Measurements from ENCODE around the gene CSNK1A1L.

GRCh38 chr13:37091835-37092234 is 13.6 kb downstream of the CSNK1A1L start:
- no peak for TF ChIP-seq ZNF567 (CRISPR knock-in tag; IDR thresholded peaks at IDR 0.05; ENCODE audit: borderline replicate concordance)
- no peak for TF ChIP-seq CTCF (CRISPR knock-in tag; IDR thresholded peaks at IDR 0.05)
- TF ChIP-seq FOSL1 (CRISPR knock-in tag; IDR thresholded peaks at IDR 0.05; ENCODE audit: borderline replicate concordance) = no peak
- no peak for TF ChIP-seq ZNF367 (CRISPR knock-in tag; IDR thresholded peaks at IDR 0.05; ENCODE audit: borderline replicate concordance)
- no peak for TF ChIP-seq POLR2A (IDR thresholded peaks at IDR 0.05; ENCODE audit: insufficient read depth in 1 of 2, low read depth in 2 of 2, low read length in 2 of 2)
- no peak for TF ChIP-seq ZNF839 (CRISPR knock-in tag; IDR thresholded peaks at IDR 0.05; ENCODE audit: borderline replicate concordance)
- TF ChIP-seq TBP (CRISPR knock-in tag; IDR thresholded peaks at IDR 0.05) = no peak
